GM12878 (cell line): ENCODE results near the gene CHMP1A.

Source experiments
- CTCF ChIP-seq, 3 experiments: IDR thresholded peaks in 2 of 3; conservative IDR thresholded peaks in 1 of 3; 2 replicates each; pipeline ENCODE4 v1.5.1; 2011; ENCODE audit warnings: low read depth in 3 of 3, low read length in 3 of 3, mild to moderate bottlenecking in 3 of 3, control low read depth in 2 of 3, moderate library complexity in 2 of 3, inconsistent platforms in 1 of 3, mixed read lengths in 1 of 3; ENCODE audit not compliant: control insufficient read depth in 2 of 3, insufficient read depth in 1 of 3; ENCODE audit errors: extremely low read depth in 1 of 3
- ETV6 ChIP-seq, 2 experiments: fragments of 450-650 bp in 1 of 2; IDR thresholded peaks in 1 of 2; conservative IDR thresholded peaks in 1 of 2; 2 replicates each; pipeline ENCODE4 v1.6.1; 2014; ENCODE audit warnings: antibody characterized with exemption in 1 of 2, borderline replicate concordance in 1 of 2, low read depth in 1 of 2, mild to moderate bottlenecking in 1 of 2, moderate library complexity in 1 of 2
- NFIC ChIP-seq: IDR thresholded peaks from 2 replicates; pipeline ENCODE4 v1.6.1; 2012; ENCODE audit warnings: low read depth, mild to moderate bottlenecking, inconsistent platforms, low read length, moderate library complexity
- POLR2AphosphoS5 ChIP-seq: IDR thresholded peaks from 2 replicates; pipeline ENCODE4 v1.6.1; 2011; ENCODE audit warnings: mild to moderate bottlenecking, low read length, inconsistent platforms
- TF ChIP-seq, protein P1 (sequence below): fragments of 450-650 bp; formaldehyde crosslinking; IDR thresholded peaks from 2 replicates; pipeline ENCODE4 v1.4.0; 2022; ENCODE audit warnings: mild to moderate bottlenecking, moderate library complexity

DNA sequence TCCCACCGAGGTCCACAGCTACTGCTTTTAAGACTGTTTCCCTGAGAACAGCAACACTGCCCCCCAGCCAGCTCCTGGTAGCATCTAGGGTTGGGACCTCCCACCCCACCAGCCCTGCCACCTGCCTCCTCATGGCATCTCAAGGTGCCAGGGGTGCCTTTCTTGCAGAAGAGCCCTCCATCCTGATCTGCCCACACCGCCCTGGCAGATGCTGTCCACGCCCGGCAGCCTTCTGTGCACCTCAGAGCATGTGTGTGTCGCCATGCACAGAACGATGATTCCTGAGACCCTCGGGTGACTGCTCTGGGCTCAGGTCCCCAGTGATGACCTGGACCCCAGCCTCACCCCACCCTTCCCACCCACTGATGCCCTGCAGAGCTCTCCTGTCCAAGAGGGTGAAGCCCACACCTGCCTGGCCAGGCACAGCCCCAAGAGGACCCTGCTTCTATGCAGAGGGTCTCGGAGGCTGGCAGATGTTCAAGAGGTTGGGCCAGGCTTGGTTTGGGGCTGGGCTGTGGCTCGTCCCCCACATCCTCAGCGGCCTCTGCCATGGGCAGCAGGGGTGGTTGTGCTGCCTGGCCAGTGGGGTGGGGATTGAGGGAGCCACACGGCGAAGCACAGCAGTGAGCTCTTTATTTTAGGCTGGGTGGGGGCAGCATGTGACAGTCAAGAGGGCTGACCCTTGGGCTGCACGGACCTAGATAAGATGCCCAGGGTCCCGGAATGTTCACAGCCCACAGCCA, 49.2 kb upstream of the CHMP1A start:
- TF ChIP-seq, protein P1, sequence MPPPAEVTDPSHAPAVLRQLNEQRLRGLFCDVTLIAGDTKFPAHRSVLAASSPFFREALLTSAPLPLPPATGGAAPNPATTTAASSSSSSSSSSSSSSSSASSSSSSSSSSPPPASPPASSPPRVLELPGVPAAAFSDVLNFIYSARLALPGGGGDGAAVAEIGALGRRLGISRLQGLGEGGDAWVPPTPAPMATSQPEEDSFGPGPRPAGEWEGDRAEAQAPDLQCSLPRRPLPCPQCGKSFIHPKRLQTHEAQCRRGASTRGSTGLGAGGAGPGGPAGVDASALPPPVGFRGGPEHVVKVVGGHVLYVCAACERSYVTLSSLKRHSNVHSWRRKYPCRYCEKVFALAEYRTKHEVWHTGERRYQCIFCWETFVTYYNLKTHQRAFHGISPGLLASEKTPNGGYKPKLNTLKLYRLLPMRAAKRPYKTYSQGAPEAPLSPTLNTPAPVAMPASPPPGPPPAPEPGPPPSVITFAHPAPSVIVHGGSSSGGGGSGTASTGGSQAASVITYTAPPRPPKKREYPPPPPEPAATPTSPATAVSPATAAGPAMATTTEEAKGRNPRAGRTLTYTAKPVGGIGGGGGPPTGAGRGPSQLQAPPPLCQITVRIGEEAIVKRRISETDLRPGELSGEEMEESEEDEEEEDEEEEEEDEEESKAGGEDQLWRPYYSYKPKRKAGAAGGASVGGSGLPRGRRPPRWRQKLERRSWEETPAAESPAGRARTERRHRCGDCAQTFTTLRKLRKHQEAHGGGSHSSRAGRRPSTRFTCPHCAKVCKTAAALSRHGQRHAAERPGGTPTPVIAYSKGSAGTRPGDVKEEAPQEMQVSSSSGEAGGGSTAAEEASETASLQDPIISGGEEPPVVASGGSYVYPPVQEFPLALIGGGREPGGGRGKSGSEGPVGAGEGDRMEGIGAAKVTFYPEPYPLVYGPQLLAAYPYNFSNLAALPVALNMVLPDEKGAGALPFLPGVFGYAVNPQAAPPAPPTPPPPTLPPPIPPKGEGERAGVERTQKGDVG (CRISPR knock-in tag), result no peak
- TF ChIP-seq POLR2AphosphoS5 (no peak), CTCF (IDR thresholded peaks at IDR 0.05 in 2 of 3, conservative IDR thresholded peaks at IDR 0.05 in 1 of 3; ENCODE audit: control insufficient read depth in 2 of 3, extremely low read depth in 1 of 3, insufficient read depth in 1 of 3, low read depth in 3 of 3, low read length in 3 of 3) (no peak), ETV6 (conservative IDR thresholded peaks at IDR 0.05 in 1 of 2, IDR thresholded peaks at IDR 0.05 in 1 of 2; ENCODE audit: borderline replicate concordance in 1 of 2, low read depth in 1 of 2) (no peak), NFIC (no peak)
